ENCODE measurements around the gene DGCR2.

GRCh38 chr22:19117111-19117512 lies 5.1 kb downstream of the DGCR2 start:
- TF ChIP-seq CTCF (conservative IDR thresholded peaks at IDR 0.05) (no peak), ZFX (IDR thresholded peaks at IDR 0.05) (no peak)

Data from C4-2B (cell line).